ENCODE data around the gene GNG12.

GNG12 gene

DNA sequence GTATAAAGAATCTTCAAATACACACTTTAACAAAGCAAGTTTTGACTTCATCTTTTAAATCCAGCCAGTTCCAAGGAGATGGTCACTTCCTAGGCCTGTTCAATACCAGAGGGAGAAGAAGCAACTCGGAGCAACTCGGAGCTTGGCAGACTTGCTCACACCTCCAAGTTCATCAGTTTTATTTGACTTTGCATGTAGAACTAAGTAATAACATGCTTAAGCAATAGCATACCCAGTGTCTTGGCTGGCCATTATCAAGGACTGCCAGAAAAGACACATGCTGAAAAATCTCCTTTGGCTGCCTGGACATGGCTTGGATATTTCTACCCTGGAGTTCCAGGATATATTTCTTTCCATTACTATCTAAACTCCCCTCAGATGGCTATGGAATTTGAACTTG is 52.6 kb downstream of the GNG12 start:
- DNase-seq, result no peak

DNA sequence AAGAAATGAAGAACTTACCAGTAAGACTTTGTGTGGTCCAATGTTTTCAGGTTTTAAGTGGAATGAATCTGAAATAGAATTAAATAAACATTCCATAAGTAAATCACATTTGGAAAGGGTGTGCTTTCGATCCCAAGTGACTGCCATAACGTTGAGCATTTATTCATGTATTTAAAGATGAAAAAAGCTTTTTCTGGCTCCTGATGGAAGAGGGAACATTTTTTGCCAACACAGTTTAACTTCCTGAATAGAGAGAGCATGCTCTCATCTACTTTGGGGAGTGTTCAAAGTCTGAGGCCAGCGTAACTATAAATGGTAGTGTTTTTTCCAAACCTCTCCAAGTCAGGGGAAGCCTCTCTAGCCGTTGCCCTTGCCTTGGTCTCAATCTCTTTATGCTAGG is 55.8 kb downstream of the GNG12 start:
- DNase-seq, result no peak

DNA sequence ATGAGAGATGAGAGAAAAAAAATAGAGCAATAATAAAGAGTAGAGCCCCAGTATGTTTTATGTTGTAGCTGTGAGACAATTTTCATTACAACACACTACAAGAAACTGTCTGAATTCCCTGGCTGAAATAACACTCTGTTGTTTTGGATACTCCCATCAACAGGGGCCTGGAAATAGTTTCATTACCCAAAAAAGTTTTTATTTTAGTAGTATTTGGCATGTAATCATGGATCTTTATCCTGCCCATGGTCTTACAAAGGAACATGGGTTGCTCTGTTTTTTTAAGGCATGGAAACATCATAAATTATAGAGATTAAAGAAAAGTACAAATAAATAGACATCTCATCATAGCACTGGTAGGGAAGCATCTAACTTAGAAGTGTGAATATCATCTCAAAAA is 56.3 kb downstream of the GNG12 start:
- DNase-seq, result no peak

DNA sequence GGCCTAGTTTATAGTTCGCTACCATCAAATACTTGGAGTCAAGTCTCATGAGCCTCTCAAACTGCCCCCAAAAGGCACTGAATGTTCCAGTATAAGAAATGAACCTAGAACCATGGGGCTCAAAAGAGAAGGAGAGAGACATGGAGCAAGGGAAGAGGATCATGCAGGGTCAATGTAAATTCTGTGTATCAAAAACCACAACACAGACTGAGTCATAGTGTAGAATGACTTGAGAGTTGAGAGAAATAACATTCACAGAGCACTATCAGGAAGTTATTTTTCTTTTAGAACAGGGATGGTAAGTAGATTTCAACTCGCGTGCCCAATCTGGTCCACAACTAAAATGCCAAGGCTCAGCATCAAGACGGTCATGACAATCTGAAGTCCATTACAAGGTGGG is 59.8 kb downstream of the GNG12 start:
- no peak for DNase-seq

DNA sequence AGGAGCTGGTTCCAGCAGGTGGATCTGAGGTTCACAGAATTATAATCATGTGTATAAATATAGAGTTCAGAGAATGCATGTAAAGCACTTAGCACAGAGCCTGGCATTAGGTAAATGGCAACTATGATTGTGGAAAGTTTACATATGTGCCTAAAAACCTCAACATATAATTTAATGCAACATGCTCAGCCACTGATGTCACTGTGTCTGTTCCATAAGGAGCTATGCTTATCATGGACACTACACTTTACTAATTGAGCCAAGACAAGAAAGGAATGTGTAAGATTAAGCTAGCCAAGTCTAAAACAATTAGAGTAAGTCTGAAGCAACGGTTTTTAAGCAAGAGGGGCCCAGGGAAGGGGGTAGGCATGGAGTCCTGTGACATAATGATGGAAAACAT is 61.5 kb downstream of the GNG12 start:
- DNase-seq, result no peak

DNA sequence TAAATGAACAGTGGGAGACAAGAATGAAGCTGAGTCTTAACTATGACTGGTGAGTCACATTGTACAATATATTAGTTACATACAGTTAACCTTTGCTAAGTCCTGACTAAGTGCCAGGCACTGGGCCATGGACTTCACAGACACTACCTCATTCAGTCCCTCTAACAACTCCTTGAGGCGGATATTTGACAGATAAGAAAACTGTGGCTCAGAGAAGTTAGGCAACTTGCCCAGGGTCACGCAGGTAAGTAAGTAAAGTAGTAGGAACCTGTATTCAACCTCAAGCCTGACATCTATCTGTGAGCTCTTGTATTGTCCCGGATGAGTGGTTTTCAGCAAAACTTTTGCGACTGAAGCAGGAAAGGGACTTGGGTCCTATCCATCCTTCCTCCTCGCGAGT is 62.1 kb downstream of the GNG12 start:
- no peak for DNase-seq

DNA sequence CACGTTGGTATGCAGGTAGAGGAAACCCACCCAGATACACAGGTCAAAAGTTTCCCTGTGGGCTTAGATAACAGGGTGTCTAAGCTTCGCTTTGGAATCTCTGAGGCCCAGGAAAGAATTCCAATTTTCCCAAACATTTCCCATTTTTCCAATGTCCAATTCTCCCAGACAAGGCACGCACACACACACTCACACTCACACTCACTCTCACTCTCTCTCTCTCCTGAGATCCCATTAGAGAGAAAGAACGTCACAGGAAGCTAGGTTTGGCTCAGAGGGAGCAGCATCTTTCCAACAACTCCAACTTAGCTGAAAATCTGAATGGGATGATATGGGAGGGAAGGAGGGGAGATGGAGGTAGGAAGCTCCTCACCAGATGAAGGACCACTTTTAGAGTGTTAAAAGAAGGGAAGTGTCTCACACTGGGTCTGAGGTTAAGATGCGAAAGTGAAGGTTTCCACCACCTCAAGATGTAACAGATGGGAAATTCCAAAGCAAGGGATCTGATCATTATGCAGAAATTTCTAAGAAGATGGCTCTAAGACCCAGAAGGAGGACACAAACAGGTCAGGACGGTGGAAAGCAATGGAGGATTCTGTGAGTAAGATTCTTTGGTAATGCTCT is 63.5 kb downstream of the GNG12 start:
- DNase-seq, result no peak

DNA sequence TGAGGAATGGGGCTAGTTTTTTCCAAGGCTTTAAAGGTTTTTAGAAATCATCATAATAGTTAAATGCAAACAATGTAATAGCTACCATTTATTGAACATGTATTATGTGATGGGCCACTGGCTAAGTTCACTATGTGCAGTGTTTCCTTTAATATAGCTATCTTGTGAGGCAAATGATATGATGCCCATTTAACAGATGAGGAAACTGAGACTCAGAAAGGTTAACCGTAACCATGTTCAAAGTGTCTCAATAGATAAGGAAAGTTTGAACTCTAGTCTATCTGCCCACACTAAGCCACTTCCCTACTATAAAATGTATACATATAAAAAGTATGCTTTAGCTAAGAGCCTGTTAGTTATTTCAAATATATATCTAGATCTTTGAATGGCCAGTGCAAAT is 64.8 kb downstream of the GNG12 start:
- no peak for DNase-seq

DNA sequence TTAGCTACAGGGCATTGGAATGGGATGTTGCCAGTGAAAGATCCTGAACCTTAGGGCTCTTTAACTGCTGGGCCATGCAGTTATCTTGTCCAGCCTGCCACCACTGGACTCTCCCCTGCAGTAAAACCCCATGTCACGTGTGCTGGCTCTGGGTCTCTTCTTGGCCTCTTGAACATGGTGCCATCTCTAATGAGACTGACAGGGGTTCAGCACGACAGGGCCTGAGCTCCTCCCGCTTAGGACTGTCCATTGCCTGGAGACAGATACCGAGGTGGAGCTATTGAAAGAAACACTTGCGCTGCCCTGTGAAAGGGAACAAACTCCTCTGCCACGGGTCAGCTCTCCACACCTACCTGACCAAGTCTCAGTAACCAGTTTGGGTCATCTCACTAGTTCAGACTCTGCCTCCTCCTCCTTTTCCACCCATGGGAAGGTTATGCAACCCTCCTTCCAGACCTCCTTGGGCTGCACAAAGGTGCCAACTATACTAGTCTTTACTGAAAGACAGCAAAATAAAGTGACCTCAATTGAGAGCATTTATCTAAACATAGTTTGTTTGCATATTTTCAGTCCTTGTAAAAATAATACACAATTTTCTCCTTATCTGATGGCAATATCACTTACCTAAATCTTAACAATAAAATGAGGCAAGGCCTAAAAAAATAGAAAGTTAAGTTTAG is 66.0 kb downstream of the GNG12 start:
- DNase-seq, result no peak

DNA sequence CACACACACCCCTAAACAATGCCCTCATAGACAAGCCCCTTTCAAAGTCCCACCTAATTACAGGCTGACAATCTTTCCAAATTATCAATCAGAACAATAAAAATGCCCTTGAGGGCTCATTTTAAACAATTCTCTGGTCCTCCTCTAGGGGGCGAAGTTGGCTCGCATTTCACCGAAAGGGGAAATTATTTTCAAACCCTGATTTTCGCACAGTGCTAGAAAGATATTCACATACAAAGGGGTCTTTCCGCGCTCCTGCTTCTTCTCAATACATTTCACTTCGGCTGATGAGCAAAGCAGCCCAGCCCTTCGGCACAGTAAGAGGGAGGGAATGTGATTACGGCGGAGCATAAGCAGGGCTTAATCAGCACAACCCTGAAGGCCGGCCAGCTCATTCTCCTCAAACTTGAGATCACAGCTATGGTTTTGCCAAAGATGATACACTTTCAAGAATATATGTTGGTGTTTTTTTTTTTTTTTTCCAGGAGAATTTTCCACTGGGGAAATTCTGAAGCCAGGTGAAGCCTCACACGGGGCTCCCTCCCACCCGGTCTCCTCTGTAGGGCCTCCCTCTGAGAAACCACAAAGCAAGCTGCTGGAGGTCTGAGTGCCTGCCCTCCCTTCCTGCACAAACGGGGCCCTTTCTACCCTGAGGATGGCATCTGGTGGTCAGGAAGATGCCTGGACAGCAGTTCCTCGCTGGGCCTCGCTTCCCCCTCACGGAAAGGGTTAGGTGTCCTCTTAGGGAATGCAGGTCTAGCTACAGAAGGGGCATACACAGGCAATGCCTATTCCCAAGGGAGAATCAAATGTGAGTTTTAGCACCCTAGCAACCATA is 66.9 kb downstream of the GNG12 start:
- DNase-seq, result peak; percentile 6

DNA sequence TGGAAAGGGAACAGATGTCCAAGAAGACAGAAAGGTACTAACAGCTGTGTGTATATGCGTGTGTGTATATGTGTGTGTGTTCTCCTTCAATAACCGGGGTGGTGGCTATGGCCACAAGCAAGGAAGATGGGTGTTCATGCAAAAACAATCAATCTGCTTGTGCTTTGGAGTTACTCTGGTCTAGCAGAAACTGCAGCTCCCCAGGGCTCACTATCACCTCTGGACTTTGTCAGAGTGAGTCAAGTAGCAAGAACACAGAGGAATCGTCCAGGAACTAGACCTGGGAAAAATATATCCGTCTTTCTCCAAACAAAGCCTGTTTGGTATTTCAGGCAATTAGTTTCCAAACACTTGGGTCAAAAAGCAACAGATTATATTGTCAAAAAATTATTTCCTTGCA is 68.6 kb downstream of the GNG12 start:
- DNase-seq, result no peak

DNA sequence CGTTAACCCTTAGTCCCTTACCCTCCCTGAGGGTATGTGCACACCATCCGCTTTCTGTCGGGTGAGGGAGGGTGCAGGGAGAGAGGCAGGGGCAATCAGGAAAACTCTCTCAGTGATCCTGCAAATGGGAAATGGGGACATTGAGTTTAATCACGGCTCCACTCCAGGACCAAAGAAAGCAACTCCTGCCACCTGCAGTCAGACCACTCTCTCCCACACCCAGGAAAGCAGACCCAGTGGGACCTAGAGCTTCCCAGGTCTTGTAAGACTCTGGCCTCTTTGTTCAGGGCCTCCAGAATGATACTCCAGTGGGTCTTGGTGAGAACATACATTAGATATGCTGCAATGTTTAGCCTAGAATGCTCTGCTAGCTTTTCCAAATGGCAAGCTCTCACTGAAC is 71.5 kb downstream of the GNG12 start:
- DNase-seq, result no peak

DNA sequence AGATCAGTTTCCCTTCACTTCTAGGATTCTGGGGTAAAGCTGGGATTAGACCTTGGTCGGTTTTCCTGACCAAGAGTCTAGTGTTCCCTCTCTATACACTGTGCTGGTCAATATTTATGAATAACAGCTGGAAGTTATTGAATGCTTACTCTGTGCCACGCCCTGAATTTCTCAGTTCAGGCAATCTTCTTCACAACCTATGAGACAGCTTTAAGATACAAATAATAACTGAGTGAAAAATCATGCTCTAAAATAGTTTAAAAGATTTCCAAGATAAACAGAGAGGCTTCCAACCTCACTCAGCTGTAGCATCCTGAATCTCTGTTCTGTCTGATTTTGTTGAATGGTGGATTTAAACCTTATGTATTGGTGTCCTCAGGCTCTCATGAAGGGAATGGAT is 72.2 kb downstream of the GNG12 start:
- no peak for DNase-seq

DNA sequence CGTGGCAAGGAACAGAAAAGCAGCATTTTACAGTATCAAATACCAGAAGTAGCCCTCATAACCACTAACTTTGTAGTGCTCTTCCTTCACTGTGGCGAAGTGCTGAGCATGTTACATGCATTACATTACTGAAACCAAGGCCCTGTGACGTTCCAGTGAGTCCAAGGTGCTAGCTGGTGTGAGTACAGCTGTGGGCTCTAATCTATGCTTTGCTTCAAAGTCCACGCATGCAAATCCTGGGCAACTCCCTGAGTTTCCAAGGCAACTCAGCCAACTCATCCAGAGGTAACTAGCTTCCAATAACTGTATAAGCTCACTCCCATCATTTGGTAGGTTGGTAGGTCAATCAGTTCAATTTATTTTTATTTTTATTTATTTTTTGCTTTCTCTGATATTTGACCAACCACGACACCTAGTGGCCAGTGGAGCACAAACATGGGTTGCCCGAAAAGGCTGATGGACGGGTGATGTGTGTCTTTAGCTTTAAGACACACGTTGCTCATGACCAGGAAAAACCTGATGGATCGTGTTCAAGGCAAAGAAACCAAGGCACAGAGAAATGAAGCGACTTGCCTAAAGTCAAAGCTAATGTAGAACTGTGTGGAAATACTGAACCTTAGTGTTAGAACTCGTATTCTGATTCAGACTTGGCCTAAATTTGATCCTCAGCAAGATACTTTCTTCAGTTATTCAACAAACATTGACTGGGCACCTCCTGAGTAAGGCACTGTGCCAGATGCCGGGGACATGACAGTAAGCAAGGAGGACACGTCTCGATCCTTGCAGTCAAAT is 73.0 kb downstream of the GNG12 start:
- DNase-seq, result peak; percentile 45

DNA sequence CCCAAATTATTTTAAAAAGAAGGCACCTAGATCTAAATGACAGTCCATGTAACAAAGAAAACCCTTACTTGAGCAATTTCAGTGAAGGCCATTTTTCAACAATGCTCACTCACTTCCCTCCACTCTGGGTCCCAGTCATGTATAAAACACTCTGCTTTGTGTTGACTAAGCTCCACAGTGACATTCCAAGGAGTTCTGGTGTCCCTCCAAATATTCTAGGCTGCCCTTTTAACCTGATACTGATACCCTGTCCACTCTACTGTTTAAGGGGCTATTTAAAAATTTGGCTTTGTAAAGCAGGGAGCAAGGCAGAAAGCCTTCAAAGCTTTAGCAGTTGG is 73.6 kb downstream of the GNG12 start:
- DNase-seq, result no peak

DNA sequence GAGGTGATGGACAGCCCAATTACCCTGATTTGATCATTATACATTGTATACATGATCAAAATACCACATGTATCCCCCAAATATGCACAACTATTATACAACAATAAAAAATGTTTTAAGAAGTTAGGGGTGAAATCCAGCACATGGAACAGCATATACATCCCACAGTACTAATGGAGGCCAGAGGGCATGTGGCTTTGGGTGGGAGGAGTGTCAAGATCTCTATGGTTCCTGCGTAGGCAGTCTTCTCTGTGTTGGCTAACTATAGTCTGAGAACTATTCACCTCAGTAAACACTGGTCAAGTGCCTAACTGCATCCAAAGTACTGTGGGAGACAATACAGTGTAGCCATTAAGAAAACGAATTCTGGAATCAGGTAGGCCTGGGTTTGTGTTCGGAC is 74.2 kb downstream of the GNG12 start:
- DNase-seq, result no peak

DNA sequence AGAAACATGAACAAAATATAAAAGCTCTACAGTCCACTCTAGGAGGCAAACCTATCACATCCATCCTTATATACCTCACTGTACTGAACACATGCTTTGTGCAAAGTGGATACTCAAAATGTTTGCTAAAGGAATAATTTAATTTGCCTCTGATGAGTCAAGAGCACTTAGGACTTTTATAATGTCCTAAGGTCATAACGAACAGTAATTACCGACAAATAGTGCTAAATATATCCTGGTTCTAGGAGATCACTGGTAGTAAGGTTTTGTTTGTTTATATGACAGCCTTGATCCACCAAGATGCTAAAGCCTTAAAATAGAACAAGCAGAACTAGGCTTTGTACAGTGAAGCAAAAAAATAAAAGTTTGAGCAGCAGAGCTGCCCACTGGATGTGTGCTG is 77.6 kb downstream of the GNG12 start:
- peak; percentile 33 for DNase-seq

DNA sequence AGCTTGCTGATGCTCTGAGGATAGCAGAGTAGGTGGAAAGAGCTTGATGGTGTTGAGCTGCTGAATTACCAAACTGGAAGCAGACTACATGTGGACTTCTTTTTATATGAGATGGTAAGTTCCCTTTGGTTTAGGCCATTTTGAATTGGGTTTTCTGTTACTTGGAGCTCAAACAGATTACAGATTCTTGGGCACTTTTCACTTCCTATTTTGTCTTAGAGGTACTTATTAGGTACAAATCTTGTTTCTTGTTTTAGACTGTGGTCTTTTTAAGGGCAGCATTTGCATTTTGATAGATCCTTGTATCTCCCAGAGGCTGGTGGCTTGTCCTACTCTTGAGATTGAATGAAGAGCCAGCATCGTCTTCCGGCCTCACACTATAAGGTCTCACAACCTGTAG is 78.1 kb downstream of the GNG12 start:
- DNase-seq, result no peak

DNA sequence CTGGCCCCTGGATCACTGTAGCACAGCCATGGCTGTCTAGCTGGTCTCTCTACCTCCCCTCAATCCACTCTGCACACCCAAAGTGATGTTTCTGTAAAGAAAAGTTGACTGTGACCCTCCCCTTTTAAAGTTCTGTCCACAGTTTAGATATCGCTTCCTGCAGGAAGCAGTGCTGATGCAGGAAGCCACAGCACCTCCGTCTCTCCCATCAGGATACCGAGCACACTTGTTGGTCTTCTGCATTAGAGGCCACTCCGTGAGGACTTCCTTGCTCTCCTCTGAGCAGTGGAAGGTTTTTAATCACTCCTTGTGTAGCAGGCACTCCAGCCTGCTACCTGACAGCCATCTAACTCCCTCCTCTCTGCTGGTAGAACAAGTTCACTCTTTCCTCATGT is 78.7 kb downstream of the GNG12 start:
- DNase-seq, result no peak

DNA sequence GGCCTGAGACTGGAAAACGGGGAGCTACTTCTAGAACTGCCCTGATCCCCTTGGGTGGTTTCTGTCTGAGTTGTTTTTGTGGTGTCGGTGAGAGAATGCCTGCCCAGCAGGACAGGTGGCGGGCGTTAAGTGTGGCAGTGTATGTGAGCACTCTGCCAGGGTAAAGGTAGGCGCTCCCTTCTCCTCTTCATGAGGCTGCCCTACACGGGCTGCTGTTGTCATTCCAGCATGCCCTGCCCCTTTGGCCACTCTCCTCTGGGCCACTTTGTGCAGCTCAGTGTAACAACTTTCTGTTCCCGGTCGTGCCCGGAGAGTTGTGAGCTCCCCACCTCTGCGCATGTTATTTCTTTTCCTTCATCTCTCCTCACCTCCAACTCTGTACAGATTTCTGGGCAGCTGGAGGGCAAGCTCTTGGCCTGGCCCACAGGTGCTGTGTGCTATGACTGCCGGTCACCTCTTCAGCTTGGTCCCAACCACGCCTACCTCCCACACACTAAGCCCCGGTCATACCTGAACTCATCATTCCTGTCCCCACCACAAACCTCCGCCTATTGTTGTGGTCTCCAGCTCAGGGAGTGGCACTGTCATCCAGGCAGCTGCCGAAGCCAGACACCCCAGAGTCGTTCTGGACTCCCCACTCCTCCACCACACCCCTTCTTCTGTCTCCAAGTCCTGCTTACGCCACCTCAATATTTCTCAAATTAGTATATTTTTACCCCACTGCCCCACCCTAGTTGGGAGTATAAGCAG is 79.3 kb downstream of the GNG12 start:
- DNase-seq, result no peak

DNA sequence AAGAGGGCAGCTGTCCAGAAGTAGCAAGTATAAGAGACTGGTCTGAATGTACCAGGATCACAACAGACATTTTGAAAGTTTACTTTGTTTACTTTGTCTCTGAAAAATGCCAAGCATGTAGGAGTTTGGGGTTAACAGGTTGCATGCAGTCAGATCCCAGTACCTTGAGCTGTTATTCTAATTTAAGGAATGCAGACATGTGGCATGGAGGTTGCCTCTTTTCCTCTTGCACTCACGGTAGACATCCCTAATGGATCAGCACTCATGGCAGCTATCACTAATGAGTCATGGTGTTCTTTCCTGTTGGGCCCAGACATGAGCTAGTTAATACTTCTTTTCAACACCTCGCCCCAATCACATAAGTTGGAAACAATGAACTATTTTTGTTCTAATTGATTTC is 81.0 kb downstream of the GNG12 start:
- DNase-seq, result no peak

DNA sequence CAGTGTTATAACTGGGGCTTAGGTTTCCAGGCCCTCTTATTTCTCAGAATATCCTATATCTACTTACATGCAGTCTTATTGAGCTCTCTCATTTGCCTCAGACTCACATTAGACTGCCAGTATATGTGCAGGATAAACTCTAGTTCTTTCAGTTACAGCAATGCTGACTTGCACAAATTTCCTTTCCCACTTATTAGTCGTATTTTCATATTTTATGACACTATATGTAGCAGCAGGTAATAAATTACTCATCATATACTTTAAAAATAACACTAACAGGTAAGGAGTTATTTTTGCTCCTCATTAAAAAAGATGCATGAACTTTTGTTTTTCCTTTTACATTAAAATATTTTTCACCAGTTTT is 82.6 kb downstream of the GNG12 start:
- DNase-seq, result no peak
